ENCODE measurements around the gene HOXC12.

The HOXC12 gene

DNA sequence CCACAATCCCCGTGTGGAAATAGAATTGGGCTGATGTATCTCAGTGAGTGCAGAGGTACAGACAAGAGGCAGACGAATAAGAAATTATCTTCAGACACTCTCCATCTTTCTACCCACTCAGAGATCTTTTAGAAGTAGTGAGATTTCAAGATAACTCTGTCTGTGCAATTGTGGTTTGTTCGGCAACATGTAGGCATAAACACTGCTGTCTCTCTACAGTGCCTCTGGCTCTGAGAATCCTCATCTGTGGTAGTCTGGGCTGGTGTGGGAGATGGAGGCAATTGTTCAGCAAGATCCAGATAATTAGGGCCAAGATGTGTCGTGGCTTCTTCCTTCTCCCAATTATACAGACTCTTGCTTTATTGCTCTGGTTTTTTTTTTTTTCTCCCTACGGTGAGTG is 13.0 kb upstream of the HOXC12 start:
- TF ChIP-seq, protein P1, sequence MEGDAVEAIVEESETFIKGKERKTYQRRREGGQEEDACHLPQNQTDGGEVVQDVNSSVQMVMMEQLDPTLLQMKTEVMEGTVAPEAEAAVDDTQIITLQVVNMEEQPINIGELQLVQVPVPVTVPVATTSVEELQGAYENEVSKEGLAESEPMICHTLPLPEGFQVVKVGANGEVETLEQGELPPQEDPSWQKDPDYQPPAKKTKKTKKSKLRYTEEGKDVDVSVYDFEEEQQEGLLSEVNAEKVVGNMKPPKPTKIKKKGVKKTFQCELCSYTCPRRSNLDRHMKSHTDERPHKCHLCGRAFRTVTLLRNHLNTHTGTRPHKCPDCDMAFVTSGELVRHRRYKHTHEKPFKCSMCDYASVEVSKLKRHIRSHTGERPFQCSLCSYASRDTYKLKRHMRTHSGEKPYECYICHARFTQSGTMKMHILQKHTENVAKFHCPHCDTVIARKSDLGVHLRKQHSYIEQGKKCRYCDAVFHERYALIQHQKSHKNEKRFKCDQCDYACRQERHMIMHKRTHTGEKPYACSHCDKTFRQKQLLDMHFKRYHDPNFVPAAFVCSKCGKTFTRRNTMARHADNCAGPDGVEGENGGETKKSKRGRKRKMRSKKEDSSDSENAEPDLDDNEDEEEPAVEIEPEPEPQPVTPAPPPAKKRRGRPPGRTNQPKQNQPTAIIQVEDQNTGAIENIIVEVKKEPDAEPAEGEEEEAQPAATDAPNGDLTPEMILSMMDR (conservative IDR thresholded peaks at IDR 0.05; ENCODE audit: control insufficient read depth, insufficient read depth, low read depth, low read length): no peak
- no peak overlapping the region for H3K4me3 ChIP-seq (ENCODE audit: control insufficient read depth, low read depth, low read length)
- no peak for DNase-seq (ENCODE audit: low read depth)

DNA sequence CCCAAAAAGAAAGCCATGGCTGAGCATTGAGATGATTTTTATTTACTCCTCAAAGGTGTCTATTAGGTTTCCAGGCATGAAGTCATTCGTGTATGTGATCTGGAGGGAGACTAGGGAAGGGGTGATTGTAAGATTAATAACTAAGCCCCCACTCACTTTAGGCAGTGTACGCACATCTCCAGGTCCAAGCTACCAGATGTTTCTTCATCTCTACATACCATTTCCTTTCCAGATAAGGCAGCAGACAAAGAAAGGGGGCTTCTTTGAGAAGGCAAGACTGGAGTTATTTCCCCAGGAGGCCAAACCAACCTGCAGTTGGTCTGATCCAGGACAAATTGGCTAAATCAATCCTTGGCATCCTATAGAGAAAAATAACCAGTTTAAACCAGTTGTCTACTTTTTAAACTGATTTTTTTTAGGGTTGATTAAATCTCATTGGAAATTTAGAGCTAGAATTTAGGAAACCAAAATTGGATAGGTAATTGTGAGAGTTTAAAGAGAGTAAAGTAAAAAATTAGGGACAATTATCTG is 12.2 kb upstream of the HOXC12 start:
- TF ChIP-seq, protein P1 (conservative IDR thresholded peaks at IDR 0.05; ENCODE audit: control insufficient read depth, insufficient read depth, low read depth, low read length): no peak
- no peak for DNase-seq (ENCODE audit: low read depth)
- H3K4me3 ChIP-seq (ENCODE audit: control insufficient read depth, low read depth, low read length): no peak overlapping the region

DNA sequence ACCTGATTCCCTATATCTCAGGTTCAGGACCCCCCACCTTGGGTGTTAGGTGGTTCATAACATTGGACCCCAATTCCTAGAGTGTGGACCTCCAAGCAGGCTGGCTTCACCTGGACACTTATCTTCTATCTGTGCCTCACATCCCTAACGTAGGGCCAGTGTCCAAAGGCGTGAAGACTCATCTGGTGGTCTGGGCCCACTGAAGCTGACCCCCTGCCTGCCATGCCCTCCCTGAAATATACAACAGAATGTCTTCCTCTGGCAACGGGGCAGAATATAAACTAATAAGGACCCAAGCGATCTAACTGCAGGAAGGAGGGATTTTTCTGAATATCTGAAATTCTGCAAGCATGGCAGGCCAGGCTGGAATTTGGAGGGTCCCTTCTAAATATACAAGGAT is 10.5 kb upstream of the HOXC12 start:
- DNase-seq (ENCODE audit: low read depth): no peak

DNA sequence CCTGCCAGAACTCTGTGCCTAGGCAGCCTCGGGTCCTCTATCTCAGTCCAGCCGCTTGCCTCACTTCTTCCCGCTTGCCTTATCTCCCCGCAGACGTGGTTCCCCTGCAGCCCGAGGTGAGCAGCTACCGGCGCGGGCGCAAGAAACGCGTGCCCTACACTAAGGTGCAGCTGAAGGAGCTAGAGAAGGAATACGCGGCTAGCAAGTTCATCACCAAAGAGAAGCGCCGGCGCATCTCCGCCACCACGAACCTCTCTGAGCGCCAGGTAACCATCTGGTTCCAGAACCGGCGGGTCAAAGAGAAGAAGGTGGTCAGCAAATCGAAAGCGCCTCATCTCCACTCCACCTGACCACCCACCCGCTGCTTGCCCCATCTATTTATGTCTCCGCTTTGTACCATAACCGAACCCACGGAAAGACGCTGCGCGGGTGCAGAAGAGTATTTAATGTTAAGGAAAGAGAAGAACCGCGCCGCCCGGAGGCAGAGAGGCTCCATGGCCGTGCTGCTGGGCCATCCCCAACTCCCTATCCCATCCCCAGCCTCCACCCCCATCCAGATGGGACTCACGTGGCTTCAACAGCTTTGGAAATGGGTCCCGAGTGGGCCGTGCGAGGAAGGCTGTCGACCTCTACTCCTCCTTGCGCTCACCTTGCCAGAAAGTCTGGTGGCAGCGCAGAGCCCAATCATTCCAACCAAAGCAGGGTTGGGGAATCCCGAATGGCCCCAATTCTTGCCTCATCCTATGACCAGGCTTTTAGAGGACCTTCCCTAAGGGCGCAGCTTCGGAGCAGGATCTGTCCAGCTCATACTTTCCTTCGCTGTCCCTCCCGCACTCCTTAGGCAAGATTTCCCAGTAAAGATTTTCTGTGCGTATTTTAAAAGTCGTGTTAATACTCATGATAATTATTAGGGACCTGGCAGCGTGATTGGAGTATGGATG is 9.5 kb upstream of the HOXC12 start:
- TF ChIP-seq, protein P1 (conservative IDR thresholded peaks at IDR 0.05; ENCODE audit: control insufficient read depth, insufficient read depth, low read depth, low read length): no peak
- DNase-seq (ENCODE audit: low read depth): no peak
- H3K4me3 ChIP-seq (ENCODE audit: control insufficient read depth, low read depth, low read length): no peak overlapping the region

More for the DNA sequence above, 10.5 kb upstream of the HOXC12 start:
- no peak overlapping the region for H3K4me3 ChIP-seq (ENCODE audit: control insufficient read depth, low read depth, low read length)
- TF ChIP-seq, protein P1 (conservative IDR thresholded peaks at IDR 0.05; ENCODE audit: control insufficient read depth, insufficient read depth, low read depth, low read length): no peak

DNA sequence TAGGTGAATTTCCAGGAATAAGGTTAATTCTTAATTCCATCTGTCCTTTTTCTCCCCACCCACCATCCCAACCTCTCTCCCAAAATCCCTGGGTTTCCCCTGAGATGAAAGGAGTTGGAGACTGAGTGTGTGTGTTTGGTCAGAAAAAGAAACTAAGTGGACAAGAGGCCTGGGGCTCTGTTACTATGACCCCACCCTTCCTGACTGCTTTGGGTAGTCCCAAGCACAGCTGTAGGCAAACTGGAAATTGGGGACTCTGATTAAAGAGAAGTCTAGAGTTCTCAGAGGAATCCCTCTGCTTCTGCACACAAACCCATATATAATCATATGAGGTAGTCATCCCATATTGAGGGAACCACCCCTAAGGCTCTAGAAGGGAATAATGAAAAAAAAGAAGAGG is 7.0 kb upstream of the HOXC12 start:
- TF ChIP-seq, protein P1 (conservative IDR thresholded peaks at IDR 0.05; ENCODE audit: control insufficient read depth, insufficient read depth, low read depth, low read length): no peak
- no peak overlapping the region for H3K4me3 ChIP-seq (ENCODE audit: control insufficient read depth, low read depth, low read length)
- DNase-seq (ENCODE audit: low read depth): no peak

DNA sequence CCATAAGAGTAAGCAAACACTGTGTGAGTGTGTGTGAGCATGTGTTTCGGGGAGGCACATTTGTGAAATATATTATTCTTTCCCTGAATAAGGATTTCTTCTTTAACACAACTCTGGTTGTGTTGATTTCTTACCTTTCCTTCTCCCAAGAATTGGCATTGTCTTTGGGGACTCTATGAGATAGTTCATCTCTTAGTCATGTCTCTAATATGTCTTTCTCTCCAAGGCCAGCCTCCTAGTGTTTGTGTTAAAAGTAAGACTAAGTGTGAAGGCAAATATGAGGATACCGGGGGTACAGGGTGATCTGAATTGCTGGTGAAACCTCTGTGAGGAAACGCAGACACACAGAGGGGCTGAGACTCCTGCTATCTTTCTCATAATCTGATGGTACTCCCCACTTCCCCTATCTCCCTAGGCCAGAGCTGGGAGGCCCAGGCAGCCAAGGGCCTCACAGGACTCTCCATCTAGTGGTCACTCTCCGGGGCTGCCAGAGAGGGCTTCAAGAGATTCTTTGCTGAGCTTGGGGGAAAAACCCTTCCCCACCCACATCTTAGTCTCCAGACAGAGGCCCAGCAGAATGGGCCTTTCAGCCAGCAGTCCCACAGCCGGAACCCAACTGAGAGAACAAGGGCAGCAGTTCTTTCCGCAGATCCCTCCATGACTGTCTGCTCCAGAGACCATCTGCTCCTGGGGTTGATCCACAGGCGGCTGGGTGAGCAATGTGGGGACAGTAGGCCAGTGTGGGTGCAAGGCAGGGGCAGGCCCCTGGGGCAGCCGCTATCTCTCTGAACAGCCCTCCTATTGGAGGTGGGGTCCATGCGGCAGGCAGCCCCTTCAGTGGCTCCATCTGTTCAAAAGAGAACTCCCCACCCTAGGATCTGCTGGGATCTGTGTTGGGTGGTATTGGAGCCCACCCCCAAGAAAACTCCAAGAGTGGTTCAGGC is 5.8 kb upstream of the HOXC12 start:
- DNase-seq (ENCODE audit: low read depth): no peak
- H3K4me3 ChIP-seq (ENCODE audit: control insufficient read depth, low read depth, low read length): no peak overlapping the region
- TF ChIP-seq, protein P1 (conservative IDR thresholded peaks at IDR 0.05; ENCODE audit: control insufficient read depth, insufficient read depth, low read depth, low read length): no peak

Measured in fibroblast of mammary gland (primary cell).